Gastroesophageal sphincter (tissue), 4 donors: ENCODE data around the gene WDR33. TPM values are rescaled to one million over a fixed set of nuclear protein-coding genes. Genes with fewer than 3 reads are reported as not detected.

Source experiments
- ATAC-seq: fragments of 150-250 bp; one replicate; pipeline ENCODE4 v1.9.1; 2016; ENCODE audit warnings: mild to moderate bottlenecking, moderate library complexity
- H3K27ac ChIP-seq, 4 donors: fragments of 200-600 bp; sonication (generic) in 3 of 4; 1 replicate in 3 of 4; 2 replicates in 1 of 4; pipeline ENCODE4 v1.5.1; 2016 to 2019
- H3K27me3 ChIP-seq: fragments of 200-600 bp; sonication (generic); one replicate; pipeline ENCODE4 v1.5.1; 2019
- H3K36me3 ChIP-seq, 2 donors: fragments of 200-600 bp; sonication (generic); one replicate each; pipeline ENCODE4 v1.5.1; 2019; ENCODE audit warnings: control low read depth in 1 of 2
- H3K4me1 ChIP-seq, 3 donors: fragments of 200-600 bp; sonication (generic); 1 replicate in 2 of 3; 2 replicates in 1 of 3; pipeline ENCODE4 v1.5.1; 2016 to 2019; ENCODE audit warnings: control low read depth in 2 of 3
- H3K4me3 ChIP-seq, 2 donors: fragments of 200-600 bp; sonication (generic); one replicate each; pipeline ENCODE4 v1.5.1; 2019; ENCODE audit warnings: mild to moderate bottlenecking in 1 of 2, moderate library complexity in 1 of 2
- H3K9me3 ChIP-seq, 3 donors: fragments of 200-600 bp; sonication (generic); one replicate each; pipeline ENCODE4 v1.5.1; 2017 to 2019; ENCODE audit warnings: control low read depth in 2 of 3
- CTCF ChIP-seq, 4 experiments: fragments of 200-600 bp in 2 of 4; fragments of 450-650 bp in 2 of 4; sonication (generic) in 1 of 4; IDR thresholded peaks; one replicate each; pipeline ENCODE4 v1.5.1; 2017 to 2019; ENCODE audit warnings: antibody characterized with exemption in 4 of 4, mild to moderate bottlenecking in 2 of 4, moderate library complexity in 2 of 4
- EP300 ChIP-seq: sonication (generic); formaldehyde crosslinking; IDR thresholded peaks from one replicate; pipeline ENCODE4 v1.6.1; 2017; ENCODE audit warnings: antibody characterized with exemption, mild to moderate bottlenecking
- POLR2A ChIP-seq, 2 donors: fragments of 450-650 bp; IDR thresholded peaks; one replicate each; pipeline ENCODE4 v1.6.1; 2017; ENCODE audit warnings: antibody characterized with exemption in 2 of 2, mild to moderate bottlenecking in 2 of 2, moderate library complexity in 1 of 2
- POLR2AphosphoS5 ChIP-seq: sonication (generic); formaldehyde crosslinking; IDR thresholded peaks from one replicate; pipeline ENCODE4 v1.6.1; 2017; ENCODE audit warnings: antibody characterized with exemption
- whole genome bisulfite sequencing, 2 donors: methylation state at CpG; one replicate each; pipeline ENCODE4 v1.1.5; 2018; ENCODE audit warnings: low coverage in 1 of 2; 5-methylcytosine and 5-hydroxymethylcytosine counted together
- total RNA-seq, 4 donors: library from RNA; depleted of rRNA; stranded (reverse); fragments of >200 nt; gene quantifications; one replicate each; pipeline ENCODE4 v1.1.0, GENCODE V29; 2016

The WDR33 gene
- total RNA-seq, 4 donors from 2014 or later = 34.9 to 64.6 (median 43.2) TPM

GRCh38 chr2:127722807-127723206 lies 88.2 kb downstream of the WDR33 start:
- TF ChIP-seq EP300 (no peak), POLR2A (IDR thresholded peaks at IDR 0.05) (no peak), POLR2AphosphoS5 (no peak), CTCF (IDR thresholded peaks at IDR 0.05) (no peak)
- H3K36me3 ChIP-seq = peaks cover 0 to 69% of the 10 kb centered on the region in 2 donors
- no peaks in the 10 kb centered on the region for H3K27me3 ChIP-seq
- peaks cover 0 to 10% (median 0%) of the 10 kb centered on the region in 3 donors for H3K4me1 ChIP-seq
- no peak overlapping the region for H3K27ac ChIP-seq
- WGBS, 2 donors = 40 to 66% methylated on average over 3 of the region's 3 CpGs
- ATAC-seq = no peak
- H3K4me3 ChIP-seq = no peak overlapping the region
- H3K9me3 ChIP-seq = no peaks in the 10 kb centered on the region

DNA sequence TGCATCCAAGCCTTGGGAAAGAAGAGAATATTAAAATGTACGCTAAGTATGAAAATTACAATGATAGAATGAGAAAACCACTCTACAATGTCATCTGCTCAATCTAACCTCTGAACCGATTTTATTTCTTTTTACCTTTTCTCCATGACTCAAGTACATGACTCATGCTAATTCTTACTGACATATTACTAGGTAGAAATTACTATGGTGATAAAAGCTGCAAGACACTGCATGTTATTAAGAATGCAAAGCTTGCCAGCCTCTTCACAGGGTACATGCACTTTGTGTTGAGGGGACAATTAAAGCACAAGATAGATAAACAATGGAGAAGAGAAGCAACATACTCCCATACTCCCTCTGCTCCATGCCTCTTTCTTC lies 89.0 kb downstream of the WDR33 start:
- no peak for ATAC-seq
- TF ChIP-seq CTCF (IDR thresholded peaks at IDR 0.05) = no peak
- no peak for TF ChIP-seq POLR2A (IDR thresholded peaks at IDR 0.05)
- TF ChIP-seq POLR2AphosphoS5 = no peak
- TF ChIP-seq EP300 = no peak
- Histone ChIP-seq H3K36me3 (peaks cover 0 to 71% of the 10 kb centered on the region in 2 donors), H3K4me1 (peaks cover 0 to 10% (median 0%) of the 10 kb centered on the region in 3 donors), H3K9me3 (no peaks in the 10 kb centered on the region), H3K27ac (no peak overlapping the region), H3K4me3 (no peak overlapping the region), H3K27me3 (no peaks in the 10 kb centered on the region)
- 87 to 100% methylated on average over 2 of the region's 2 CpGs for WGBS, 2 donors

GRCh38 chr2:127721311-127721977 lies 89.5 kb downstream of the WDR33 start:
- no peaks in the 10 kb centered on the region for H3K9me3 ChIP-seq
- H3K4me1 ChIP-seq = peaks cover 0 to 10% (median 0%) of the 10 kb centered on the region in 3 donors
- H3K27me3 ChIP-seq = no peaks in the 10 kb centered on the region
- no peak overlapping the region for H3K4me3 ChIP-seq
- ATAC-seq = no peak
- 83 to 86% methylated on average over 4 to 5 of the region's 6 CpGs for WGBS, 2 donors
- no peak for TF ChIP-seq POLR2AphosphoS5
- no peak overlapping the region for H3K27ac ChIP-seq
- H3K36me3 ChIP-seq = peaks cover 0 to 76% of the 10 kb centered on the region in 2 donors

- Histone ChIP-seq H3K27ac (no peak overlapping the region), H3K4me1 (peaks cover 0 to 15% (median 0%) of the 10 kb centered on the region in 3 donors), H3K36me3 (peaks cover 0 to 82% of the 10 kb centered on the region in 2 donors), H3K27me3 (no peaks in the 10 kb centered on the region), H3K4me3 (no peak overlapping the region), H3K9me3 (no peaks in the 10 kb centered on the region)
- ATAC-seq = no peak
- TF ChIP-seq CTCF (IDR thresholded peaks at IDR 0.05) = no peak
- TF ChIP-seq POLR2A (IDR thresholded peaks at IDR 0.05) = no peak
- TF ChIP-seq EP300 = no peak
- no peak for TF ChIP-seq POLR2AphosphoS5
- no CpG with 5 or more reads among the region's 13 CpGs for WGBS, 2 donors
Observed at GRCh38 chr2:127719301-127720218, 91.4 kb downstream of the WDR33 start.

DNA sequence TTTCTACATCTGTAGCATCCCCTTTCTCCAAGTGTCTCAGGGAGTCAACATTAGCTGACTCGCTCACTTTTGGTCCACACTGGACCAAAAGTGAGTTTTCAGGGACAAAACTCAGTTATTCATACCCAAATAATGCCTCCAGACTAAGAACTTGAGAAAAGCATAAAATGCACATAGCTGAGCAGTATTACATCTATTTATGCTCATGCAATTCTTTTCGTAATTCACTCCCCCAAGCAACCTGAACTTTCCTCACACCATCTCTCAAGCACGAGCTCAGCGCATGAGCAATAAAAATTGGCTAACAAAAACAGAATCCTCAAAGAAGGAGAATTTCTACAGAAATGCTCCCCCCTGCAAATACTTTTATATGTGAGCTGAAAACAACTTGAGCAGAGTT lies 92.7 kb downstream of the WDR33 start:
- no peak for ATAC-seq
- TF ChIP-seq POLR2A (IDR thresholded peaks at IDR 0.05) (no peak), POLR2AphosphoS5 (no peak), EP300 (no peak), CTCF (IDR thresholded peaks at IDR 0.05) (no peak)
- peaks cover 0 to 19% (median 0%) of the 10 kb centered on the region in 3 donors for H3K4me1 ChIP-seq
- H3K27ac ChIP-seq = no peak overlapping the region
- H3K27me3 ChIP-seq = no peaks in the 10 kb centered on the region
- H3K36me3 ChIP-seq = peaks cover 0 to 76% of the 10 kb centered on the region in 2 donors
- H3K9me3 ChIP-seq = no peaks in the 10 kb centered on the region
- H3K4me3 ChIP-seq = no peak overlapping the region
- WGBS, 2 donors = 95 to 100% methylated on average over 4 of the region's 4 CpGs
